GM12878 (cell line): ENCODE measurements around the gene UROC1. TPM values are rescaled to one million over a fixed set of nuclear protein-coding genes. Genes with fewer than 3 reads are reported as not detected.

Experiments
- ATAC-seq: fragments of 200-7000 bp; cut with Tn5 transposase; 3 replicates; pipeline ENCODE4 v1.9.1; 2020; ENCODE audit warnings: mild to moderate bottlenecking, moderate library complexity
- BruUV-seq: library from RNA; stranded (reverse); fragments of 400-500 nt; replicated peaks from 2 replicates; lab custom pipeline; 2021; lab: Mats Ljungman, UMichigan
- CTCF ChIA-PET: fragments of 300-600 bp; sonication (Branson Sonifier 250); formaldehyde crosslinking; extraction: SDS; loops from one replicate; lab custom pipeline; 2021; ENCODE audit warnings: inconsistent platforms; lab: Yijun Ruan, JAX
- POLR2A ChIA-PET: fragments of 350-600 bp; formaldehyde crosslinking; extraction: SDS; loops from one replicate; lab custom pipeline; 2021; ENCODE audit warnings: inconsistent platforms; lab: Charles Lee
- RAD21 ChIA-PET: fragments of 300-600 bp; sonication (Branson Sonifier 250); formaldehyde crosslinking; loops from one replicate; lab custom pipeline; 2023; ENCODE audit warnings: antibody characterized with exemption; ENCODE audit not compliant: unreplicated experiment; lab: Charles Lee
- SMC1A ChIA-PET: fragments of 300-600 bp; sonication (Branson Sonifier 250); formaldehyde crosslinking; loops from one replicate; lab custom pipeline; 2023; ENCODE audit not compliant: unreplicated experiment, uncharacterized antibody; lab: Charles Lee
- DNase-seq: peaks from one replicate; pipeline ENCODE4 v3.0.0-alpha.2; 2011; ENCODE audit warnings: low read depth, low spot score
- FAIRE-seq: peaks from 3 replicates; lab custom pipeline; 2011; peaks lifted over from hg19 to GRCh38; lab: Jason Lieb, UNC
- H2AFZ ChIP-seq: 2 replicates; pipeline ENCODE4 v1.6.0; 2011; ENCODE audit warnings: low read depth, low read length, control low read depth; ENCODE audit not compliant: control insufficient read depth
- H3K27ac ChIP-seq: 2 replicates; pipeline ENCODE4 v1.5.1; 2011; ENCODE audit warnings: control low read depth; ENCODE audit not compliant: control insufficient read depth, insufficient read depth
- H3K27me3 ChIP-seq, 2 experiments: replicated peaks in 1 of 2; 2 replicates each; pipeline versions ENCODE4 v1.6.0 to v1.6.1; 2011; ENCODE audit warnings: low read length in 1 of 2; ENCODE audit not compliant: control insufficient read depth in 2 of 2, insufficient read depth in 2 of 2
- H3K36me3 ChIP-seq, 2 experiments: 2 replicates each; pipeline ENCODE4 v1.5.1; 2011; ENCODE audit warnings: low read length in 1 of 2; ENCODE audit not compliant: control insufficient read depth in 2 of 2, insufficient read depth in 2 of 2
- H3K4me1 ChIP-seq: 2 replicates; pipeline ENCODE4 v1.6.1; 2011; ENCODE audit warnings: mild to moderate bottlenecking, low read length, moderate library complexity, mixed read lengths; ENCODE audit not compliant: control insufficient read depth, insufficient read depth
- H3K4me2 ChIP-seq: 2 replicates; pipeline ENCODE4 v1.6.0; 2011; ENCODE audit warnings: control low read depth; ENCODE audit not compliant: control insufficient read depth, insufficient read depth
- H3K4me3 ChIP-seq: fragments of 200-600 bp; sonication (generic); 2 replicates; pipeline ENCODE4 v1.5.1; 2016
- H3K79me2 ChIP-seq: 2 replicates; pipeline ENCODE4 v1.6.0; 2011; ENCODE audit warnings: low read length; ENCODE audit not compliant: control insufficient read depth, insufficient read depth
- H3K9ac ChIP-seq: 2 replicates; pipeline ENCODE4 v1.8.0; 2011; ENCODE audit warnings: low read length, control low read depth, mixed read lengths; ENCODE audit not compliant: control insufficient read depth, insufficient read depth
- H3K9me3 ChIP-seq: replicated peaks from 3 replicates; pipeline ENCODE4 v1.5.1; 2011; ENCODE audit warnings: mild to moderate bottlenecking, low read length; ENCODE audit not compliant: control insufficient read depth, insufficient read depth
- H4K20me1 ChIP-seq: 2 replicates; pipeline ENCODE4 v1.6.0; 2011; ENCODE audit not compliant: control insufficient read depth, insufficient read depth
- CREB1 ChIP-seq: IDR thresholded peaks from 2 replicates; pipeline ENCODE4 v1.6.1; 2012; ENCODE audit warnings: low read depth, mild to moderate bottlenecking, inconsistent platforms
- EZH2 ChIP-seq: IDR thresholded peaks from 2 replicates; pipeline ENCODE4 v1.6.1; 2012; ENCODE audit warnings: low read depth, mild to moderate bottlenecking, control low read depth, inconsistent platforms, low read length, borderline replicate concordance; ENCODE audit not compliant: control insufficient read depth
- GATAD2B ChIP-seq: fragments of 450-650 bp; conservative IDR thresholded peaks from 2 replicates; pipeline ENCODE4 v1.6.1; 2017; ENCODE audit warnings: low read depth, mild to moderate bottlenecking, moderate library complexity
- IKZF2 ChIP-seq, 2 experiments: fragments of 450-650 bp; IDR thresholded peaks; 2 replicates each; pipeline ENCODE4 v1.6.1; 2017; ENCODE audit warnings: mild to moderate bottlenecking in 2 of 2, moderate library complexity in 2 of 2
- JUNB ChIP-seq: IDR thresholded peaks from 2 replicates; pipeline ENCODE4 v1.6.1; 2016; ENCODE audit warnings: antibody characterized with exemption, mild to moderate bottlenecking
- JUND ChIP-seq: IDR thresholded peaks from 2 replicates; pipeline ENCODE4 v1.6.1; 2012; ENCODE audit warnings: low read depth, mild to moderate bottlenecking, low read length, improper control_type of control experiment, moderate library complexity
- MEF2B ChIP-seq: fragments of 450-650 bp; IDR thresholded peaks from 2 replicates; pipeline ENCODE4 v1.6.1; 2018; ENCODE audit warnings: mild to moderate bottlenecking, moderate library complexity; ENCODE audit not compliant: partially characterized antibody, poor library complexity, severe bottlenecking
- NFYB ChIP-seq: IDR thresholded peaks from 2 replicates; pipeline ENCODE4 v1.6.1; 2011; ENCODE audit warnings: low read depth, mild to moderate bottlenecking, low read length, improper control_type of control experiment, moderate library complexity; ENCODE audit not compliant: insufficient read depth
- PAX8 ChIP-seq: fragments of 450-650 bp; IDR thresholded peaks from 2 replicates; pipeline ENCODE4 v1.6.1; 2017; ENCODE audit warnings: mild to moderate bottlenecking, moderate library complexity
- PBX3 ChIP-seq: IDR thresholded peaks from 2 replicates; pipeline ENCODE4 v1.6.1; 2011; ENCODE audit warnings: mild to moderate bottlenecking, low read depth, low read length, moderate library complexity; ENCODE audit not compliant: insufficient replicate concordance
- POLR2A ChIP-seq: IDR thresholded peaks from 2 replicates; pipeline ENCODE4 v1.6.1; 2011; ENCODE audit warnings: low read depth, mild to moderate bottlenecking, low read length
- SMAD1 ChIP-seq: fragments of 450-650 bp; IDR thresholded peaks from 2 replicates; pipeline ENCODE4 v1.6.1; 2018; ENCODE audit warnings: mild to moderate bottlenecking, low read depth; ENCODE audit not compliant: partially characterized antibody
- SMAD5 ChIP-seq: IDR thresholded peaks from 2 replicates; pipeline ENCODE4 v1.6.1; 2016; ENCODE audit warnings: antibody characterized with exemption, low read depth
- YBX1 ChIP-seq: fragments of 450-650 bp; IDR thresholded peaks from 2 replicates; pipeline ENCODE4 v1.6.1; 2016; ENCODE audit warnings: antibody characterized with exemption
- YY1 ChIP-seq: IDR thresholded peaks from 2 replicates; pipeline ENCODE4 v1.6.1; 2011; ENCODE audit warnings: low read depth, mild to moderate bottlenecking, low read length
- ZNF274 ChIP-seq: IDR thresholded peaks from one replicate; pipeline ENCODE4 v1.8.0; 2011; ENCODE audit not compliant: insufficient read length, insufficient read depth
- ZNF592 ChIP-seq: fragments of 450-650 bp; IDR thresholded peaks from 2 replicates; pipeline ENCODE4 v1.6.1; 2017; ENCODE audit warnings: mild to moderate bottlenecking, moderate library complexity
- WGBS: methylation state at CpG from one replicate; pipeline ENCODE4 v1.1.6; 2016; ENCODE audit warnings: low lambda C conversion rate; ENCODE audit not compliant: insufficient replicate concordance, insufficient coverage; ENCODE audit errors: missing lambda C conversion rate; 5-methylcytosine and 5-hydroxymethylcytosine counted together
- in situ Hi-C: fragments of 300-500 bp; cut with MboI; formaldehyde crosslinking; loops from 9 replicates; pipeline ENCODE4 v1.14.3; 2018; ENCODE audit warnings: mixed read lengths
- intact Hi-C: fragments of 100-400 bp; cut with micrococcal nuclease; formaldehyde crosslinking; loops from one replicate; pipeline ENCODE4 v1.14.2; 2022; ENCODE audit not compliant: unreplicated experiment
- polyA plus RNA-seq, 11 experiments: library from polyadenylated mRNA; depleted of rRNA in 4 of 11; unstranded in 6 of 11; stranded (reverse) in 5 of 11; fragments of >200 nt; fragmentation: Nextera tagmentation in 4 of 11; fragmentation: Illumina TruSeq in 1 of 11; extraction: Ambion mirVana in 4 of 11; extraction: Trizol in 1 of 11; gene quantifications; 1 replicate in 1 of 11; 2 replicates in 10 of 11; pipeline versions ENCODE4 v1.2.1 to v1.2.3, GENCODE V29; 2011 to 2016; ENCODE audit warnings: inconsistent platforms in 2 of 11, missing spikeins in 2 of 11, low read depth in 1 of 11
- total RNA-seq, 4 experiments: library from RNA; depleted of rRNA in 3 of 4; stranded (reverse); fragments of >200 nt in 3 of 4; fragmentation: Illumina TruSeq in 1 of 4; extraction: Trizol in 1 of 4; gene quantifications; 2 replicates each; pipeline versions ENCODE4 v1.2.1 to v1.2.3, GENCODE V29; 2013 to 2021

Gene UROC1
- total and polyA plus RNA-seq, 10 of the 15 experiments (the other 5 are each of a cell fraction or from before 2014, with no cell fraction given), result 0.04 TPM; not detected in 9

- Histone ChIP-seq H3K4me2 (no peak overlapping the region), H3K27ac (no peak overlapping the region), H3K27me3 (no peaks in the 10 kb centered on the region), H3K36me3 (peaks cover 24 to 43% of the 10 kb centered on the region in 2 experiments), H3K4me1 (no peaks in the 10 kb centered on the region), H2AFZ (no peak overlapping the region), H3K79me2 (no peaks in the 10 kb centered on the region), H3K4me3 (no peak overlapping the region), H4K20me1 (no peaks in the 10 kb centered on the region), H3K9me3 (no peaks in the 10 kb centered on the region), H3K9ac (no peak overlapping the region)
- ChIA-PET POLR2A (no interaction called here), RAD21 (no interaction called here), CTCF (interaction anchor here (1.2 kb wide), 1 partner anchor 11 kb away, joined by 4 read pairs; no protein-coding TSS in a partner anchor), SMC1A (interaction anchor here (1.1 to 2.1 kb wide), 2 partner anchors 11 to 12 kb away, joined by 3 to 6 read pairs; no protein-coding TSS in a partner anchor)
- 91% methylated on average over 7 of the region's 7 CpGs for WGBS
- BruUV-seq, result no TSS peak
- intact Hi-C loops, result no loop called here
- ATAC-seq, result no peak
- DNase-seq, result no peak
- in situ Hi-C loops, result no loop called here
- FAIRE-seq, result no peak
- TF ChIP-seq SMAD1 (no peak), ZNF274 (no peak), JUNB (no peak), POLR2A (no peak), IKZF2 (IDR thresholded peaks at IDR 0.05) (no peak), YY1 (no peak), CREB1 (no peak), PAX8 (no peak), NFYB (no peak), SMAD5 (no peak), ZNF592 (no peak), EZH2 (no peak), GATAD2B (no peak), MEF2B (no peak), PBX3 (no peak), YBX1 (no peak), JUND (no peak)
These were observed 57.2 kb downstream of the UROC1 start for GRCh38 chr3:126460381-126460780.
